Measurements from ENCODE around the gene LRRK1.

Gene LRRK1

DNA sequence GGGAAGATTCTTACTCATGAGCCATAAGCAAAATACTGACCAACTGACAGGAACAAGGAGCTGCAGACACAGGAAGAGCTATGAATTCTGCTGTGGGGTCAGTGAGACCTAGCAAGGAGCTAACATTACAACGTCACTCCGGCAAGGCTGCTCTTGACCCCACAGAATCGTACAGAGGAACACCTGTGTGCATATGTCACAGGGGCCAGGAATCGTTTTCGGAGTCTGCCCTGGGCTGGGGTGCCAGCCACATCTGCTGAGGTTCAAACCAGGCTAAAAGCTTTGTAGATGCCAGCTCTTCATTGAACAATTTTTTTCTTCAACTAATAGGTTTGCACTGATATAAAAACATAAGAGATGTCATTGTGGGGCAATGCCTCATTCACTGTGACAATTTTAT, 82.6 kb downstream of the LRRK1 start:
- H3K4me3 ChIP-seq (ENCODE audit: low read depth, low read length) = no peak overlapping the region

DNA sequence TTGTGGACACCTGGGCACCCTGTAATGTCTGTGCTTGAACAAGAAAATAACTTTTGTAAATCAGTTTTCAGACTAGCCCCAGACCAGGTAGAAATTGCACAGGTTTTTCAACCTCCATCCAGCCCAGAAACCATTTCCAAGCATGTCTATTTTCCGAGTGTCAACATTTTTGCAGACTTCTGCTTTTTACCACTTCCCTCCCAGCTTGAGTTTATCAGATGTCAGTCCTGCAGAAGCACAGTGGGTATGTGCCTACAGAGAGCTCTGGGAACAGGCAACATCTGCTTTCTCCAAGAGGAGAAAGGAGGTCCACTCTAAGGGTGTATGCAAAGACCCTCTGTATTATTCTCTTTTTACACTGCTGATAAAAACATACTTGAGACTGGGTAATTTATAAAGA, 83.9 kb downstream of the LRRK1 start:
- H3K4me3 ChIP-seq (ENCODE audit: low read depth, low read length) = no peak overlapping the region

DNA sequence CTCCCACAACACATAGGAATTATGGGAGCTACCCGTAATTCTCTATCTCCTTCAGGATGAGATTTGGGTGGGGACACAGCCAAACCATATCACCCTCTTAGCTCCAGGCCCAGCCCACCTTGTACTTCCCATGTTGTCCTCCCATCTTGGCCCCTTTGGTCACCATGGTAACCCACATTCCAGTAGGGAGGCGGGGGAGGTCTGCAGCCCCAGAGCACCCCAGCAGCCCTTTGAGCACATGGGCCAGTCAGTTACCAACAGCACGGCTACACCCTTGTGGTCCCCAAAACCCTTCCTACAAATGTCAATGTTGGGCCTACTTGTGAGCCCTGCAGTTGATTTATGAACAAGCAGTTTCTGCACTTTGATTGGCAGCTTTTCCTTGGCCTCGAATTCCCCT, 84.5 kb downstream of the LRRK1 start:
- H3K4me3 ChIP-seq (ENCODE audit: low read depth, low read length) = no peak overlapping the region

DNA sequence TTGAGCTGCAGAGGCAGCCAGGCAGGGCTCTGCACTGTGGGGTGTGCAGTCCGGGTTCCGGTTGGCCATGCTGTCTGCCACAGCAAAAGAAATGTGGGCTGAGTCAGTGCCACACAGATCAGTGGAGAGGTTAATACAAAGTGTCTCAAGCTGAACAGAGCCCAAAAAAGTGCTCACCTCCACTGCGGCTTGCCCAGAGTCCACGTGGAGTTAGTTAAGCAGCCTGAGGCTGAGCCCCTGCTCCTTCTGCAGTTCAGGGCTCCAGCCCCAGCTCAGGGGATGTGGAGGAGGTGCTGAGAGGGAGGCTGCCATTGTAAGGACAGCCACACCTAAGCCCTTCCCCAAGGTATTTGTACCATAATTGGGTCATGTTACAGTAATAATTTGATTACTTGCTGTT, 85.3 kb downstream of the LRRK1 start:
- no peak overlapping the region for H3K4me3 ChIP-seq (ENCODE audit: low read depth, low read length)

DNA sequence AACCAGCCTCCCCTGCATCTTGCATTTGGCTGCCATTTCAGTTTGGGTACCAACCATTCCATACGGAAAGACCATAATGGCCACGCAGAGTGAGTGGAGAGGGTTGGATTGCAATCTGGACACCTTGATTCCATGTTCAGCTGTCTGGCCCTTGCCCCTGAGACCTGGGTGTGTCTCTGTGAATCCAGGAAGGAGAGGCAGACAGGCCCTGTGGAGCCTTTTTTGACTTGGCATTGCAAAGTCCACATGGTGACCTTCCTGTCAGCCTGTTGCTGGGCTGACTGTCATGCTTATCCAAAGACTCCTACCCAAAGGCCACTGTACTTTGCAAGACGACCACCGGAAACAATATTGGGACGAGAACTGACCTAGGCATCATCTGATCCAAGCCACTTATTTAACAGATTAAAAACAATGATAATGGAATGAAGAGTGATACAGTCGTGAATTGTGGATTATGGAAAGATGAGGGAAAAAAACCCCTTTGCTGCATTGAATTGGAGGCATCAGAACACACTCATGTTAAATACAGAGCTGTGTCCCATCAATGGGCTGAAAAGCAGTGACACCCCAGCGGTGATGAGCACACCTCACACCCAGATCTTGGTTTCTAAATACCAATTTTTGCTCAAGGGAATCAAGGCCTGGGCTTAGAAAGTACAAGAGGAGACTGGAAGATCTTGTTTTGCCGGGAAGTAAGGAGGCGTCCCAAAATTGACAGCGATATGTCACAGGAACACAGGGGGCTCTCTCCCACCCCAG, 86.0 kb downstream of the LRRK1 start:
- no peak overlapping the region for H3K4me3 ChIP-seq (ENCODE audit: low read depth, low read length)

DNA sequence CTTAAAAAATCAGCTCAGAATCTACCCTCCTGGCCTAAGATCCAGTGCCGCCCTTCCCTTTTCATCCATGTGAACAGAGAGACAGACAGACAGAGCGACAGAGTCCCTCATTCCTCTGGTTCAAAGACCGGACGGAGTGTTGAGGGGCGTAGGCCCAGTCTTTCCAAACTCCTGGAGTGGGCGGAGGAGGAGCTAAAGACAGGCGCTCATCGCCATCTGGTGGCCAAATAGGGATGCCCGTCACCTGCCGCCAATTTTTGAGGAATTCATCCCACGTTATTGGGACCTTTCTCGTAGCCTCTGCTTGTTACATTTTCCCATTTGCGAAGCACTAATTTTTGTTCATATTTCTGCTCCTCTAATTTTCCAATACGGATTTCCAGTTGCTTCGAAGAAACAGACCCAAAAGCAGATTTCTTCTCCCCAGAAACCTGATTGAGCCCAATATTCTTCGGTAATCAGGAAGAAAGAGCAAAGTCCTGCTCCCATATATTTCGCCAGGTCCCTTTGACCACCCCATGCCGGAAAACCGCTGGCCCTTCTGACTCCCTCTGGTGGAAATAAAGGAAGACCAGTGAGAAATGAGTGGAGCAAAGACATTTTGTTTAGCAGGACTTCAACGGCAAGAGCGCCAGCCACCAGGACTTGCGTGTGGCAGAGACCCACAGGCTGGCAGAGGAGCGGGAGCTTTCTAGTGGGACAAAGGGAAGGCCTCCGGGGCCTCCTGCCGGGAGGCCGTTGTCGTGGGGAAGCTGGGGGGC, 88.0 kb downstream of the LRRK1 start:
- H3K4me3 ChIP-seq (ENCODE audit: low read depth, low read length) = no peak overlapping the region

DNA sequence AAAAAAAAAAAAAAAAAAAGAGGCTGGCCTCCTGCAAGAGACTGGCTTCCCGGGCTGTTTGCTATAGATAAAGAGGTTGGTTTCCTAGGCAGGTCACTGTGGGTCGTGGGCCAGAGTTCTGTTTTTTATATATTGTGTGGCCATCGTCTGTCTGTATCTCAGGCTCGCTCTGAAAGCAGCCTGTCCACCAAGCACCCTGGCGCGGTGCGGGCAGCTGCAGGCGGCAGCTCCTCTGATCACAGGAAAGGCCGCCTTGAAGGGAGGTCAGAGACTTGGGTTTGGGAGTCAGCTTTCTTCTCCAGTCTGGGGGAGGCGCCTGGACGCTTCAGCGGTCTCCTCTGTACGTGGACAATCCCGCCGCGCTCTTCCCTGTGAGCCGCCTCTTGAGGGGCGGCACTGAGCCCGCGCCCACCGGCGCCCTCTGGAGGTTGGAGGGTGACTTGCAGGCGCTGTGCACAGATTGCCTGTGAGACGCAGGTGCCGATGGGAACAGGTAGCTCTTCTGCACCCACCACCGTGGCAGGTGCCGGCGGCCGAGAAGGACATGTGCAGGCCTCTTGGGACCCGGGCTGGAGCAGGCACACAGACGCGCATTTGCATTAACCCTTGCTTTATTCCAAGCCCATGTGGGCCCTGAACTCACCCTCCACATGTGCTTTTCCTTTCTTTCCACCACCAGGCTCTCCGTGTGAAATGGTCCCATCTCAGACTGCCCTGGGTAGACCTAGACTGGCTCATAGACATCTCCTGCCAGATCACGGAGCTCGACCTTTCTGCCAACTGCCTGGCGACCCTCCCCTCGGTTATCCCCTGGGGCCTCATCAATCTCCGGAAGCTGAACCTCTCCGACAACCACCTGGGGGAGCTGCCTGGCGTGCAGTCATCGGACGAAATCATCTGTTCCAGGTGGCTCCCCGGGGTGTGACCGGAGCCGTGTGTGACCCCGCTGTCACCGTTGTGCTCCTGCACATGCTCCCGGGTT, 89.3 kb downstream of the LRRK1 start:
- H3K4me3 ChIP-seq (ENCODE audit: low read depth, low read length) = peak overlapping the region; percentile 15

DNA sequence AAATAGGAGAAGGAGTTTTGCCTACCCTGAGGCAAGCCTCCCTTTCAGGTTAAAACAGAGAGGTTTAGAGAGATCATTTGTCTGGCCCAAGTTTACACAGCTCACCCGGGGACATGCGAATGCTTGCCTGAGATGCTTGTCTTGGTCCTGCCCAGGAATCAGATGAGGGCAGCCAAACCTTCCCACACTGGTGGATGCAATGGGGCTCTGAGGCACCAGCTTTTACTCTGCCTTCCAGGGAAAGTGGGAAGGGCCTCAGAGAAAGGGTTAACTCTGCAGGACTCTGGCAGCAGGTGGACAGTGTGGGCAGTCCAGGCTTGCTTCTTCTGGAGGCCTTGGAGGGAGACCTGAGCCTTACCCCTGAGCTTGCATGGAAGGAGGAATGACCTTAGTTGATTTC, 90.0 kb downstream of the LRRK1 start:
- no peak overlapping the region for H3K4me3 ChIP-seq (ENCODE audit: low read depth, low read length)

DNA sequence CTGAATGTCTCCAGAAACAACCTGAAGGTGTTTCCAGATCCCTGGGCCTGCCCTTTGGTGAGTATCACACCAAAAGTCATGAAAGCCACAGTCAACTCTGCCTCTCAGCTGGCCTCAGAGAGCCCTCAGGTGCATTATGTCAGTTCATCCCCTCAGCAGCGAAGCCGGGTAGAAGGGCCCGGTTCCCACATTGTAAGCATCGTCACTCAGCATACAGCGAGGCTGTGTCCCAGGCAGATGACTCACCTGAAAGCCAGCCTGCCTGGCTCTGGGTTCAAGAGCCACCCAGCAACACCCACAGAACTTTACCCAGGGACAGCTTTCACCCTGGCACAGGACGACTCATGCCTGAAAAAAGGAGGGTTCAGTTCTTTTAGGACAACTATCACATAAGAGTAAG, 91.6 kb downstream of the LRRK1 start:
- no peak overlapping the region for H3K4me3 ChIP-seq (ENCODE audit: low read depth, low read length)

DNA sequence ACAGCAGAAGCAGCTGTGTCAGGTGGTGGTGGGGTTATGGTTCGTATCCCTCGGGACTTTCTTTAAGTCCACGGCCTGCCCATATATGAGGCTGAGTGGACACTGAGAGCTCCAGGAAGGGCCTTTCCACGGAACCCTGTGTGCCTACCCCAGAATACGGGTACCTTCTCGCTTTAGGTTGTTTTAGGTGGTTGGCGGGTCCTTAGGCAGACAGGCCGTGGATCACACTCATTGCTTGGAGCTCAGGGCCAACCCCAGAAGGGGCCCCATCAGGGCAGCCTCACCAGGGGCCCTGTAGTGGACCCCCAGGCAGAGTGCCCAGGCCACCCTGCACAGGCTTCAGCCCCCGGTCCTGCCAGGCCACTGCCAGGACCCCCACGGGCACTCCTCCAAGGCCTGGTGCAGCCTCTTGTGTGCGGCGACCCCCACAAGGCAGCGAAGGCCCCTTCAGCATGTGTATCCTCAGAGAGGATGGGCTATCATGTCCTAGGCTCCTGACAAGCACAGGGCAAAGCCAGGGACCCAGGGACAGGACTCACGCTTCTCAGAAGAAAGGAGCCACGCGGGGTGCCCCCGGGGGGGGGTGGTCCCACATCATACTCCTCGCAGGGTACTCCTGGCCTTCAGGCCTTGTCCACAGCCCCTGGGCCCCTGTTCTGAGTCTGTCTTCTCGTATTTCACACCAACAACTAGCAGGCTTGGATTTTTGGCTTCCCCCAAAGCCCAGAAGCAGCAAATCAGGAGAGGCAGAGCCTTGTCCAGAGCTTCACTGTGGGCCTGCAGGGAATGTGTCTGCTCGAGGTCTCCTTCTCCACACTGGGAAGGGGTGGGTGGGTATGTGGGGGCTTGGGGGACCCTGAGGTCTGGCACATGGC, 93.4 kb downstream of the LRRK1 start:
- no peak overlapping the region for H3K4me3 ChIP-seq (ENCODE audit: low read depth, low read length)

DNA sequence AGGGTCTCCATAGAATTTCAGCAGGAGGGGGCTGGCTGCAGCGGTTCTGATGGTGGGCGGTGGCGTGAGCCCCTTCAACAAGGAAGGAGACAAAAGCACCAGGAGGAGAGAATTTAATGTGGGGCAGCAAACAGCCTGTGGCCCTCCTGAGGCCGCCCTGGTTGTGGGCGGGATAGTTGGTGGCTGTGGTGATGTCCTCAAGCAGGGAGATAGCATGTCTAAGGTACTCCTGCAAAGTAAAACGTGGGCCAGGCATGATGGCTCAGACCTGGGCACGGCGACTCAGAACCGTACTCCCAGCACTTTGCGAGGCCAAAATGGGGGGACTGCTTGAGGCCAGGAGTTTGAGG, 94.0 kb downstream of the LRRK1 start:
- no peak overlapping the region for H3K4me3 ChIP-seq (ENCODE audit: low read depth, low read length)

DNA sequence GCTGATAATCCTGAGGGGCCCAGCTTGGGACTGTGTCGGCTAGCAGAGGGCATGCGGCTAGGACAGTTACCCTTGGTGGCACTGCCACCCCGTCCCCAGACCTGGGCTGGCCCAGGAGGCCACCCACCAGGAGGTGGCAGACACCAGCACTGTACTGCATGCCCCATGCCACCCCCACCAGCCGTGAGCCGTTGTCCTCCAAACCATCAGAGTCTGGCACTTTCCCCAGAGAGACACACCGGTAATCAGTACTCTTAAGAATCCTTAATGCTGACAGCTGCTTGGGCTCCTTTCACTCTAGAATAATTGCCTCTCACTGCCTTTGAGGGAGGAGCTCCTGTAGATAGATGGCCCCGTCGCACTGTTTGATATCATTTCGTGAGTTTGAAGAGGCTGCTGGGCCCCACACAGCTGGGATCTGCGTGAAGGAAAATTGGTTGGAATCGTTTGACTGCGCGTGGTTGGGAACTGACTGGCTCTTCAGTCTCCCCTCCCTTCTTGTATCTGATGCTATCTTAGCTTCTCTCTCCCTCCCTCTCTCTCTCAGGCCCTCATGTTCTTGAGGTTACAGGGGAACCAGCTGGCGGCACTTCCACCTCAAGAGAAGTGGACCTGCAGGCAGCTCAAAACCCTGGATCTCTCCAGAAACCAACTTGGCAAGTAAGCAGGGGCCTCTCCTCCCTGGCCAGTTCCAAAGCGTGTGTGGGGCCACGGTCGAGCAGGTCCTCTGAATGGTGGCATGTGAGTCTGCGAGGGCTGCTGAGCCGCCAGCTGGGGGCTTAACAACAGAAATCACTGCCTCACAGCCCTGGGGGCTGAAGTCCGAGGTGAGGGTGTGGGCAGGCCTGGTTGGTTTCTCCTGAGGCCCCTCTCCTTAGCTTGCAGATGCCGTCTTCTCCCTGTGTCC, 94.9 kb downstream of the LRRK1 start:
- H3K4me3 ChIP-seq (ENCODE audit: low read depth, low read length) = no peak overlapping the region

DNA sequence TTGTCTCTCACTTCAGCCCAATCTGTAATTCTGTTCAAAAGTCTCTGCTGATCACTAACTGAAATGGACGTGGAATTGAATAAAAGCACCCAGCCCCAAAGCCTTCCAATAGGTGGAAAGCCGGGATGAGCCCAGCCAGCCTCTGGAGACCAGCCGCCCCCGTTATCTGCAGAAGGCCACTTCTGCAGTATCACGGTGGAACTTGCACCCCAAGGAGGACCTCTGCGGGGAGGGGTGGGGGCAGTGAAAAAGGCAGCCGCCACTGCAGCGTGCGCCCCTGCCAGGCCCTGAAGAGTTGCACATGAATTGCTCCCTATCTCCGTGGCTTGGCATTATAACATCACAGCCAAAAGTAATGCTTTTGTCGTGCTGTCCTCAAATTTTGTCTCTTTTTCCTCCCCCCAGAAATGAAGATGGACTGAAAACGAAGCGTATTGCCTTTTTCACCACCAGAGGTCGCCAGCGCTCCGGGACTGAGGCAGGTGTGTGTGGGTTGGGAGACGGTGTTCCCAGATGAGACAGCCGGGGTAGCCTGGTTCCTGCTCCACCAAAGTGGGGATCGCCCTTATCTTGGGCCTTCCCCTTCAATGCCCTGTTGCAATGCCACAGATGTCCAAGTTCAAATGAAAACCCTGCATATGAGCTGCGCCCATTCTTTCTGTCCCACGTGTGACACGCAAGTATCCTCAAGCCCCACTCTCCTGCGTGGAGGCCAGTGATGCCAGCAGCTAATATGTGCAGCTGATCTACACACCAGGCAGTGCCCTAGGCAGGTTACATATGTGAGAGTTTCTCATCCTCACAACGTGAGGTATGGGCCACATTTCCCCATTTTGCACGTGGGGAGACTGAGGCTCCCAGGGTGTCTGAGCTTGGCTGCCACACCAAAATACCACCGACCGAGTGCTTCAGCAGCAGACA, 96.0 kb downstream of the LRRK1 start:
- no peak overlapping the region for H3K4me3 ChIP-seq (ENCODE audit: low read depth, low read length)

DNA sequence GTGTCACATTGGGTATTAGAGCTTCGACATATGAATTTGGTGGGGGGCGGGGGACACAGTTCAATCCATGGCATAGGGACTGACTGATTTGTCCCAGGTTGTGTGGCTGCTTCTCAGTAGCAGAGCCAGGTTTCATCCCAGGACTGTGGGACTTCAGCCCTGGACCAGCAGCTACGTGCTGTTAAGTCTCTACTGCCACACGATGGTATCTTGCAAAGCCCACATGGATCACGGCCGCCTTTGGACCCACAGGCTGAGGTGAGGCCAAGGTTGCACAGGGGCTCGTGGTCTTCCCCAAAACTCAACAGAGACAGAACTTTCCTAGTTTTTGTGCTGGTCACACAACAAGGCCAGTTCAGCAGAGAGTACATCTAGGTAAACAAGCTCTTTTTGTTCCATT, 97.4 kb downstream of the LRRK1 start:
- H3K4me3 ChIP-seq (ENCODE audit: low read depth, low read length) = no peak overlapping the region

DNA sequence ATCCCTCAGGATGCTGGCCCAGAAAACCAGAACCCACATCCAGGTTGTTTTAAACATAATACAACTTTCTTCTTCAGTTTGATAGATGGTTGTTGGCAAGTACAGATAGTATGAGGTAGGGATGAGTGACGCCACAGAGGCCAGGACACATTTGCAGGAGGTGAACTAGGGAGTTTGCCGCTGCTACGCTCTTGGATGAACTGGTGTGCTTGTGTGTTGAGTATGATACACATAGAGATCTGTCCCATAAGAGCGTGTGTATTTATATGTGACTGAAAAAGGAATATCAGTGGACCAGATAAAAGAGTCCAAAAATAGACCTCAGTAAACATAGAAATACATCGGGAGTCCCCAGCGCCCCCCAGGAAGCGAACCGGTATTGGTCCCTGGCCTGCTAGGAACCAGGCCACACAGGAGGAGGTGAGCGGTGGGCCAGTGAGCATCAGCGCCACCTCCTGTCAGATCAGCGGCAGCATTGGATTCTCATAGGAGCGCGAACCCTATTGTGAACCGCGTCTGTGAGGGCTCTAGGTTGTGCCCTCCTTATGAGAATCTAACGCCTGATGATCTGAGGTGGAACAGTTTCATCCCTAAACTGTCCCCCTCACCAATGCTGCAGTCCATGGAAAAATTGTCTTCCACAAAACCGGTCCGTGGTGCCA, 98.1 kb downstream of the LRRK1 start:
- H3K4me3 ChIP-seq (ENCODE audit: low read depth, low read length) = no peak overlapping the region

DNA sequence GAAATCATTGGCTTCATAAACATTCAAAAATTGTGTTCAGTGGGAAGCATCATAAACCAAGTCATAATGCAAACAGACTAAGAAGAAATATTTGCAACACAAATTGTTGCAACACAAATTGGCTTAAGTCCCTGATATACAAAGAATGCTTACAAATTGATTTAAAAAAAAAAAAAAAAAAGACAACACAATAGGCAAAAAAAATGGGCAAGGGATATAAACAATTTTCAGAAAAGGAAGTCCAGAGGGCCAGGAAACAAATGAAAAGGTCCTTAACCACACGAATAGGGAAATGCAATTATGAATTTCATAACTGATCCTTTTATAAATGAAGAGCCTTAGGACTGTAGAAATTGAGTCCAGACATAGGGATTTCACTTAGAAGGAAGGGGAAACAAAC, 98.9 kb downstream of the LRRK1 start:
- H3K4me3 ChIP-seq (ENCODE audit: low read depth, low read length) = no peak overlapping the region

DNA sequence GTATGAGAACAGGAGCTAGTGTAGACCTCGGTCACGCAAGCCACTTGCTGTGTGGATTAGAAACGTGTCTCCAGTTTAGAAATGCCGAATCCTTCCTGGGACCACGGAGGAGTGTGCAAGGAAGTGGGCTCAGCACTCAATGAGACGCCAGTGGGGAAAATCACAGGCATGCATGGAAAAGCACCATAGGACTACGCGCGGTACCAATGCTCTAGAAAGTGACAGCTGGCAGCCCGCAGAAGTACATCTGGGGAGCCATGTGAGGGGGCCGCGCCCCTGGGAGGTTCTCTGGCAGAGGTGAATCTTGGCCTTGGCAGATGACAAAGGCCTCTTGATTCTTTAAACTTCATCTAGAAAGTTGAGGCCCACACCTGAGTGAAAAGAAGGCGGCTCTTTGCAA, 99.3 kb downstream of the LRRK1 start:
- H3K4me3 ChIP-seq (ENCODE audit: low read depth, low read length) = no peak overlapping the region

DNA sequence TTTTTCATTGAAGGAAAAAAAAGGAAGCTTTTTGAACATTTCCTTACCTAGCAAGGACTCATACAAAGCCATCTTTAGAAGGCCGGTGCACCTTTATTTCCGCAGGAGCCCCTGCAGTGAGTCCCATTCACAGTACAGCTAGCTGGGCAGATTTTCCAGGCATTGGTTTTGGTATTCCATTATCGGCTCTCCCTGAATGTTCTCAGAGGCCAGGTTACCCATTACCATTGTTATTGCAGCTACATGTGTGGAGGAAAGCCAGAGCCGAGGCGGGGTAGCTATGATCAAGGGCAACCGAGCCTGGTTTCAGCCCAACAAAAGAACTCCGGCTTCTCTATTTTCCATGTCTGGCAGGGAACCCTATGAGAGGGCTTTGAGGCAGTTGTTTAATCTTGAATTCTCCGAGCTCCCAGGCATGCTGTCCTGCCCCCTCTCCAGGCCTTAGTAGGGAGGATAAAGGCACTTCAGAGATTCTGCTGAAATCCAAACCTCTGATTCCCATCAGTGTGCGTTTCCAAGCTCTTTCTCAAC, 100.3 kb downstream of the LRRK1 start:
- H3K4me3 ChIP-seq (ENCODE audit: low read depth, low read length) = no peak overlapping the region
